HepG2 (cell line): ENCODE results near the gene DSN1.

Experiments used
- BRCA1 ChIP-seq: sonication (generic); formaldehyde crosslinking; IDR thresholded peaks from 2 replicates; pipeline ENCODE4 v1.4.0; 2020; ENCODE audit warnings: missing genetic modification reagents
- CTCF ChIP-seq: sonication (generic); formaldehyde crosslinking; IDR thresholded peaks from 2 replicates; pipeline ENCODE4 v1.5.0; 2020; ENCODE audit warnings: mild to moderate bottlenecking, missing genetic modification reagents, moderate library complexity
- DNMT1 ChIP-seq: sonication (generic); formaldehyde crosslinking; IDR thresholded peaks from 2 replicates; pipeline ENCODE4 v1.5.1; 2020; ENCODE audit warnings: mild to moderate bottlenecking, missing genetic modification reagents
- FOXC1 ChIP-seq: sonication (generic); formaldehyde crosslinking; IDR thresholded peaks from 2 replicates; pipeline ENCODE4 v1.8.0; 2022; ENCODE audit warnings: mild to moderate bottlenecking, missing genetic modification reagents, borderline replicate concordance
- GABPA ChIP-seq, 2 experiments: IDR thresholded peaks; 2 replicates each; pipeline ENCODE4 v1.6.1; 2011 to 2016; ENCODE audit warnings: low read depth in 2 of 2, low read length in 1 of 2, missing biosample characterization in 1 of 2, missing genetic modification characterization in 1 of 2
- POLR2A ChIP-seq, 2 experiments: IDR thresholded peaks; 2 replicates each; pipeline ENCODE4 v1.6.1; 2011; ENCODE audit warnings: low read depth in 2 of 2, low read length in 2 of 2, mild to moderate bottlenecking in 1 of 2, moderate library complexity in 1 of 2; ENCODE audit not compliant: insufficient read depth in 1 of 2
- RBFOX2 ChIP-seq: fragments of 200-400 bp; formaldehyde crosslinking; IDR thresholded peaks from 2 replicates; pipeline ENCODE4 v1.6.1; 2017; ENCODE audit warnings: low read depth, mild to moderate bottlenecking, low read length
- RFX5 ChIP-seq: IDR thresholded peaks from 2 replicates; pipeline ENCODE4 v1.6.1; 2011; ENCODE audit warnings: low read depth, low read length, improper control_type of control experiment
- USF2 ChIP-seq, 2 experiments: sonication (generic) in 1 of 2; formaldehyde crosslinking in 1 of 2; IDR thresholded peaks; 2 replicates each; pipeline versions ENCODE4 v1.5.1 to v1.6.1; 2011 to 2020; ENCODE audit warnings: borderline replicate concordance in 1 of 2, low read depth in 1 of 2, low read length in 1 of 2, mild to moderate bottlenecking in 1 of 2, missing genetic modification reagents in 1 of 2, moderate library complexity in 1 of 2
- ZBTB39 ChIP-seq: sonication (generic); formaldehyde crosslinking; IDR thresholded peaks from 2 replicates; pipeline ENCODE4 v1.5.0; 2020; ENCODE audit warnings: missing genetic modification reagents
- ZNF331 ChIP-seq: sonication (generic); formaldehyde crosslinking; IDR thresholded peaks from 2 replicates; pipeline ENCODE4 v1.4.0; 2020; ENCODE audit warnings: missing genetic modification reagents
- ZNF343 ChIP-seq: sonication (generic); formaldehyde crosslinking; IDR thresholded peaks from 2 replicates; pipeline ENCODE4 v1.4.0; 2020; ENCODE audit warnings: mild to moderate bottlenecking, missing genetic modification reagents
- ZNF615 ChIP-seq: sonication (generic); formaldehyde crosslinking; IDR thresholded peaks from 2 replicates; pipeline ENCODE4 v1.5.0; 2020; ENCODE audit warnings: mild to moderate bottlenecking, missing genetic modification reagents, borderline replicate concordance
- ZSCAN20 ChIP-seq: sonication (generic); formaldehyde crosslinking; IDR thresholded peaks from 2 replicates; pipeline ENCODE4 v1.4.0; 2020; ENCODE audit warnings: missing genetic modification reagents, mild to moderate bottlenecking, borderline replicate concordance

- TF ChIP-seq POLR2A (IDR thresholded peaks at IDR 0.05; ENCODE audit: insufficient read depth in 1 of 2, low read depth in 2 of 2, low read length in 2 of 2) (no peak), ZSCAN20 (CRISPR knock-in tag) (no peak), USF2 (IDR thresholded peaks at IDR 0.05; ENCODE audit: low read depth, low read length) (no peak), USF2 (CRISPR knock-in tag; IDR thresholded peaks at IDR 0.05; ENCODE audit: borderline replicate concordance) (no peak), RBFOX2 (no peak), BRCA1 (CRISPR knock-in tag) (no peak), CTCF (no peak), GABPA (IDR thresholded peaks at IDR 0.05; ENCODE audit: low read depth, low read length) (no peak), GABPA (CRISPR knock-in tag; IDR thresholded peaks at IDR 0.05; ENCODE audit: low read depth) (no peak), ZNF331 (no peak), ZNF343 (CRISPR knock-in tag) (no peak), ZNF615 (no peak), FOXC1 (CRISPR knock-in tag) (no peak), RFX5 (no peak), ZBTB39 (CRISPR knock-in tag) (no peak), DNMT1 (CRISPR knock-in tag) (no peak)
These were observed 46.1 kb upstream of the DSN1 start for GRCh38 chr20:36819659-36820058.
